Measurements from ENCODE around the gene AGBL3.
"Not testable (repeated sequence)": the region's sequence is repeated elsewhere in the genome, so short reads cannot be mapped to it uniquely, and the experiment has no call there.

AGBL3 gene

GRCh38 chr7:135168489-135169140 lies 182.3 kb downstream of the AGBL3 start:
- peak; percentile 0 for DNase-seq (ENCODE audit: low spot score)

DNA sequence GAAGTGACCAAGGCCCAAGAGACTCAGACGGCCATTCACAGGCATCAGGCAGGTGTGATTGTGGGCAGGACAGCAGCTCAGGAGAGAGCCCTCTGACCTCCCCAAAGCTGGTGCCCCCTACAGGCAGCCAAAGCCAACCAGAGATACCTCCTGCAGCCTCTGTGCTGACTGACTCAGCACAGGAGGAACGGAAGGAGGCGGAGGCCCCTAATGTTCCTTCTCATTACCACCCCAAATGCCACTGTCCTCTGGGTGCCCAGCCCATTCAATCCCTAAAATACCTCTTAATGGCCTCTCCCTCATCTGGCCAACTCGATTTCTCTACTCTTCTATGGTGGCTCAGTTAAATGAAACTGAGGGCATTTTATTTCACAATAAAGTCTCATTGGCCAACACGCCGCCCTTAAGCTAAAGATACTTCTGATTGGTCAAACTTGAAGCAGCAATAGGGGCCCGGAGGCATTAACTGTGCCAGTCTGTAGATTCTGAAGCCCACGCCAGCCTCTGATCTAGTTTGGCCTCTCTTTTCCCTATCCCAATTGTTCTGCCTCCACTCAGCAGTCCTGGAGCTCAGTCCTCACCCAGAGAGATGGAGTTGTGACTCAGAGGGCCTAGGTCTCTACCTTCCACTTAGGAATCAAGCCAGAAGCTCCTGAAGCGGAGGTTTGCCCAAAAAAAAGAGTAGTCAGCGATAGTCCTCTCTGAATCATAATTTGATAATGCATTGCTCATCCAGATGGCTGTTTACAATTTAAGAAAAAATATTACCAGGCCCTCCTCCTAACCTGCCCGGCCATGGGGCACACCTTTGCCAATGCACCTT lies 183.0 kb downstream of the AGBL3 start:
- DNase-seq (ENCODE audit: low spot score), result peak; percentile 48

DNA sequence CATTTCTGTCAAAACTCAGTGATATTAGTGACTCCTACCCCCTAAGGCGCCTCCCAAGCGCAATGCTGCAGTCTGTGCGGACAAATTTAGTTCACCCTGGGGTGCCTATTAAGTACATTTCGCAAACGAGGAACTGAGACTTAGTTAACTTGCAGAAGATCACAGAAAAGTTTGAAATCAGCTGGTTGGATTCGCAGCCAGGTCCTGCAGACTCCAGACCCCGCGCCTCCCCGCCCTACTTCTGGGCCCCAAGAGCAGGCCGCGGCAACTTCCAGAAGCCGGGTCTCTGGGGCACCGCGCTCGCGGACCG lies 183.6 kb downstream of the AGBL3 start:
- DNase-seq (ENCODE audit: low spot score), result no peak

- DNase-seq (ENCODE audit: low spot score), result peak; percentile 97
These were observed 184.1 kb downstream of the AGBL3 start, which contains the start of gene CYREN for GRCh38 chr7:135170274-135170997. CYREN (minus strand) TSS chr7:135170707; CDS start chr7:135168922, 1,785 bp downstream.

- DNase-seq (ENCODE audit: low spot score), result not testable (repeated sequence)
These were observed 184.7 kb downstream of the AGBL3 start for GRCh38 chr7:135170998-135171481.

DNA sequence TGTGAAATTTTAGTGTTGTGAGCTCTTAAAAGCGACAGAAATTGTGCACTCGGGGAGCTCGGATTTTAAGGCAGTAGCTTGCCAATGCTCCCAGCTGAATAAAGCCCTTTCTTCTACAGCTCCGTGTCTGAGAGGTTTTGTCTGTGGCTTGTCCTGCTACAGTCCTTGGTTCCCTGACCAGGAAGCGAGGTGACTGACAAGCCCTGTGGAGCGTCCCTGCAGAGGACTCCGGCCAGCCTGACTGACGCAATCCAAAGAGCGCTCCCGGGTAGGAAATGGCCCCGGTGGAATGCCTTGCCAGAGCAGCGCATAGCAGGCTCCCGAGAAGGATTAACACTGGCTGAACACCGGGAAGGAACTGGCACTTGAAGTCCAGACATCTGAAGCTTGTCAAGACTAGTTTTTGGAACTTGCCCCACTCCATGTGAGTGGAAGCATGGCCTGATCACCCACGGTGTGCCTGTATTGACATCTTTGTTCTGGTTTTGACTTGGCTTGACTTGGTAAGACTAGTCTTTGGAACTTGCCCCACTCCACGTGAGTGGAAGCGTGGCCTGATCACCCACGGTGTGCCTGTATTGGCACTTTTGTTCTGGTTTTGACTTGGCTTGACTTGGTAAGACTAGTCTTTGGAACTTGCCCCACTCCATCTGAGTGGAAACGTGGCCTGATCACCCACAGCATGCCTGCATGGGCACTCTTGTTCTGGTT lies 185.4 kb downstream of the AGBL3 start:
- DNase-seq (ENCODE audit: low spot score), result peak; percentile 40

DNA sequence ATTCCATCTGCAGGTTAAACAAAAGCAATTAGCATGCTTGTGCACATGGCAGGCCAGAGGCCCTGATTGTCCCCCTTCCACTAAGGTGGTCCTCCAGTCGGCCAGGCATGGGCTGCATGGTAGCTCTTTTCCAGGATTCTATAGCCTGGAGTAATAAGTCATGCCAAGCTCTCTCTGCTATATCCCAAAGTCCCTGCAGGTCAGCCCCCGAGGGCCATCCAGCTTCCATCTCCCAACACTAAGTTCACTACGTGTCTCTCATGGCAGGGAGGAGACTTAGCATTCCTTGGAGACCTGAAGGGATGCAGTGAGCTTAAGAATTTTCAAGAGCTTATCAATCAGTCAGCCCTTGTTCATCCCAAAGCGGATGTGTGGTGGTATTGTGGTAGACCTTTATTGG lies 187.6 kb downstream of the AGBL3 start:
- not testable (repeated sequence) for DNase-seq (ENCODE audit: low spot score)

GRCh38 chr7:135174941-135175340 lies 188.6 kb downstream of the AGBL3 start:
- no peak for DNase-seq (ENCODE audit: low spot score)

GRCh38 chr7:135175931-135176330 lies 189.6 kb downstream of the AGBL3 start:
- no peak for DNase-seq (ENCODE audit: low spot score)

DNA sequence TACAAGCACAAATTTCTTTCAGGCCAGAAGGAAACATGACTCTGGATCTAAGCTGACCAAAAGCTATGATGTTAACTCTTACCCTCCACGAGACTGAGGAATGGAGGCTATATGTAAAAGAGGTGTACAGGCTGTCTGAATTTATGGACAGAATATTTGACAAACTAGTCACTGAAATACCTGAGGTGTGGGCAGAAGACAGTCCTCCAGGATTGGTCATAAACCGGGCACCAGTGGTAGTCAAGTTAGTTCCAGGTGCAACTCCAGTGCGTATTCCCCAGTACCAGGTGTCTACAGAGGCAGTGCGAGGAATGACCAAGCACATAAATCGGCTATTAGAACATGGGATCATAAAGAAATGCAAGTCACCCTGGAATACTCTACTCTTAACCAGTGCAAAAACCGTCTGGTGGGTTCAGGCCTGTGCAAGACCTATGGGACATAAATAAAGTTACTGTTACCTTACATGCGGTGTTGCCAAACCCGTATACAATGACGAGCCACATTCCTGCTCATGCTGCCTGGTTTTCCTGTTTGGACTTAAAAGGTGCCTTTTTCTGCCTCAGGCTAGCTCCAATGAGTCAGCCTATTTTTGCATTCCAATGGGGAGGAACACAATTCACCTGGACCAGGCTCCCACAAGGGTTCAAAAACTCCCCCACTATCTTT lies 190.9 kb downstream of the AGBL3 start:
- no peak for DNase-seq (ENCODE audit: low spot score)

DNA sequence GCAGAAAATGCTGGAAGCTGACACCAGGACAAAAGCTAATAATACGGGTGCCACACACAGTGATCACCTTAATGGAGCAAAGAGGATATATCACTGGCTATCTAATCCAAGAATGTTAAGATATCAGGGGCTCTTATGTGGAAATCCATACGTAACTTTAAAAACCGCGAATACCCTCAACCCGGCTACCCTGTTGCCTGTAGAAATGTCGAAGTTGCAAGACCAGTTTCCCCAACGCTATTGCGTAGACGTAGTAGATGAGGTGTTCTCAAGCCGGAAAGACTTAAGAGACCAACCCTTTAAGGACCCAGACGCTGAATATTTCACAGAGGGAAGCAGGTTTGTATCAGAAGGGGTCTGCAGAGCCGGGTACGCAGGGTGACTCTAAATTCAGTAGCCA lies 192.1 kb downstream of the AGBL3 start:
- DNase-seq (ENCODE audit: low spot score), result no peak

GRCh38 chr7:135179321-135179925 lies 193.1 kb downstream of the AGBL3 start:
- no peak for DNase-seq (ENCODE audit: low spot score)

DNA sequence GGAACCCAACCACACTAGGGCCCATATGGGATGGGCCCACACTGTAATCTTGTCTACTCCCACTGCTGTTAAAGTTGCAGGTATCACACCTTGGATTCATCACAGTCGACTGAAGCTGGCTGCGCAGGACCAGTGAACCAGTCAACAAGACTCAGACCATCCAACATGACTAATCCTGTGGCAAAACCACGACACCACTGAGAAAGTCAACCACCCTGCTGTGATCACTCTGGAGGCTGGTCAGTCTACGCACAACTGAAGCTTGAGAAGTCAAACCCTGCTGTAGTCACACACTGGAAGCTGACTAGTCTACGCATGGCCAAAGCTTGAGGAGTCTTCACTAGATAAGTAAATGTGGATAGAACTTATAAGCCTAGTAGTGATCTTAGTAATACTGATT lies 193.8 kb downstream of the AGBL3 start:
- DNase-seq (ENCODE audit: low spot score), result no peak

- no peak for DNase-seq (ENCODE audit: low spot score)
These were observed 195.1 kb downstream of the AGBL3 start for GRCh38 chr7:135181261-135181928.

- no peak for DNase-seq (ENCODE audit: low spot score)
These were observed 195.8 kb downstream of the AGBL3 start for GRCh38 chr7:135181929-135182678.

DNA sequence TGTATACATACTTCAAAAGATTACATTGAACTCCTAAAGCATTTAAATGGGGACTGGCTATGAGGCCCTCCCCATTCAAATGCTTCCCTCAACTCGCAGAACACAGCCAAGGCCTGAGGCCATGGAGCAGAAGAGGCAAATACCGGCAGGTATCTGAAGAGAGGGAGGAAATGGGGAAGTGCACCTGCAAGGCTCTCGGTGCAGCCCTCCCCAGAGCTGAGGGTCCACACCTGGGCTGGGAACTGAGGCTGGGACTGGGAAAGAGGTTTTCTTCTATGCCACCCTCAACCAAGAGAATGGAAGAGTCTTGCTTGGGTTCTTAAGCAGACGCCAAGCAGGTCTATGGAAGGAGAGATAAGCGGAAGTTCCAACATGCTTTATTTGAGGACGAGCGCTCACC lies 197.2 kb downstream of the AGBL3 start:
- no peak for DNase-seq (ENCODE audit: low spot score)

- no peak for DNase-seq (ENCODE audit: low spot score)
These were observed 198.0 kb downstream of the AGBL3 start for GRCh38 chr7:135184254-135184841.
